Panc1 (cell line): Measurements from ENCODE around the gene DLG2. TPM values are rescaled to one million over a fixed set of nuclear protein-coding genes. Genes with fewer than 3 reads are reported as not detected.

Experiments used
- ATAC-seq: fragments of 200-7000 bp; cut with Tn5 transposase; 2 replicates; pipeline ENCODE4 v1.9.1; 2020; ENCODE audit warnings: mild to moderate bottlenecking, moderate library complexity
- BruUV-seq: library from RNA; stranded (reverse); fragments of 400-500 nt; replicated peaks from 2 replicates; lab custom pipeline; 2021; lab: Mats Ljungman, UMichigan
- CTCF ChIA-PET: fragments of 300-600 bp; sonication (Branson Sonifier 250); formaldehyde crosslinking; loops from one replicate; lab custom pipeline; 2022; ENCODE audit warnings: antibody characterized with exemption; lab: Charles Lee
- POLR2A ChIA-PET: fragments of 300-600 bp; sonication (Branson Sonifier 250); formaldehyde crosslinking; loops from one replicate; lab custom pipeline; 2022; ENCODE audit warnings: antibody characterized with exemption; lab: Charles Lee
- DNase-seq: peaks from one replicate; pipeline ENCODE4 v3.0.0-alpha.2; 2010; ENCODE audit warnings: low read depth, low spot score
- H3K27ac ChIP-seq: 2 replicates; pipeline ENCODE4 v1.5.1; 2011; ENCODE audit warnings: mild to moderate bottlenecking, low read length, inconsistent platforms
- H3K27me3 ChIP-seq: fragments of 200-500 bp; sonication (Bioruptor generic); 2 replicates; pipeline ENCODE4 v1.6.0; 2014; ENCODE audit warnings: low read length, inconsistent platforms; ENCODE audit not compliant: control insufficient read depth, insufficient read depth
- H3K36me3 ChIP-seq: fragments of 200-500 bp; sonication (Bioruptor generic); 2 replicates; pipeline ENCODE4 v1.5.1; 2014; ENCODE audit warnings: inconsistent platforms, mild to moderate bottlenecking, low read length, moderate library complexity; ENCODE audit not compliant: control insufficient read depth, insufficient read depth
- H3K4me1 ChIP-seq: 2 replicates; pipeline ENCODE4 v1.5.1; 2011; ENCODE audit warnings: inconsistent platforms, mild to moderate bottlenecking, low read length, moderate library complexity; ENCODE audit not compliant: control insufficient read depth, insufficient read depth
- H3K4me3 ChIP-seq, 2 experiments: 2 replicates each; pipeline ENCODE4 v1.5.1; 2011 to 2012; ENCODE audit warnings: low read depth in 2 of 2, low read length in 2 of 2, mild to moderate bottlenecking in 2 of 2, inconsistent platforms in 1 of 2, moderate library complexity in 1 of 2
- H3K9me3 ChIP-seq: fragments of 200-500 bp; sonication (Bioruptor generic); 2 replicates; pipeline ENCODE4 v1.5.1; 2014; ENCODE audit warnings: low read depth, mild to moderate bottlenecking, inconsistent platforms, low read length, moderate library complexity; ENCODE audit not compliant: control insufficient read depth, insufficient read depth
- POLR2AphosphoS5 ChIP-seq: IDR thresholded peaks from 2 replicates; pipeline ENCODE4 v1.6.1; 2012; ENCODE audit warnings: mild to moderate bottlenecking, low read depth, low read length, moderate library complexity
- SIN3A ChIP-seq: IDR thresholded peaks from 2 replicates; pipeline ENCODE4 v1.6.1; 2012; ENCODE audit warnings: low read depth, mild to moderate bottlenecking, low read length, moderate library complexity, borderline replicate concordance; ENCODE audit not compliant: insufficient read depth
- TCF7L2 ChIP-seq: IDR thresholded peaks from 2 replicates; pipeline ENCODE4 v1.6.1; 2011; ENCODE audit warnings: mild to moderate bottlenecking, low read depth, low read length, inconsistent platforms
- in situ Hi-C: cut with HindIII; loops from 2 replicates; pipeline ENCODE4 v1.10.0; 2016; ENCODE audit warnings: low sequenced_read_pairs, low pct_unique_long_range_greater_than_20kb
- intact Hi-C: fragments of 100-400 bp; cut with micrococcal nuclease; formaldehyde crosslinking; loops from one replicate; pipeline ENCODE4 v1.10.0; 2022; ENCODE audit not compliant: unreplicated experiment
- total RNA-seq: library from RNA; stranded (reverse); gene quantifications from one replicate; pipeline ENCODE4 v1.2.1, GENCODE V29; 2021; ENCODE audit not compliant: unreplicated experiment
- TF ChIP-seq, protein P1 (sequence below), 2 experiments: IDR thresholded peaks; 2 replicates each; pipeline ENCODE4 v1.6.1; 2011 to 2012; ENCODE audit warnings: low read depth in 2 of 2, control low read depth in 1 of 2, low read length in 1 of 2, mild to moderate bottlenecking in 1 of 2, moderate library complexity in 1 of 2; ENCODE audit not compliant: insufficient read depth in 1 of 2
- TF ChIP-seq, protein P2 (sequence below): fragments of 450-650 bp; IDR thresholded peaks from 2 replicates; pipeline ENCODE4 v1.5.1; 2017; ENCODE audit warnings: mild to moderate bottlenecking

The DLG2 gene
- total RNA-seq, 1 experiment from 2014 or later: 4.2 TPM

DNA sequence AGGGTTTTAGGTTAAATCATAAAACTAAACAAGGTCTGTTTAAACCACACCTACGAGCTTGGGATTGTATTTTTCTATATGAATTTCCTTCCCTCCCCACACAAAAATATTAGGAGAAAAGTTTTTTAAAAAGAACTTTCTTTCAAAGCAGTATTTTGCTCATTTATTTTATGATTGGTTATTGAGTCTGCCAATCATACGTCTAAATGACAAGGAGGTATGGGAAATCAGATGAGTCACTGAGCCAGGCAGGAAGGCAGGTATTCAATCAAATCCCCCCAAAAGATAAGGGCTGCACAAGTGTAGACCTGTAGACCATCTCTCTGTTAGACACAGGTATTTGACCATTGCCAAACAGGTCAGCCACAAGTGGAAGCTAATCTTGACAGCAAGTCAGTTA is 1900.8 kb downstream of the DLG2 start:
- in situ Hi-C loops: no loop called here
- no peak for ATAC-seq
- no TSS peak for BruUV-seq
- Histone ChIP-seq H3K36me3 (no peaks in the 10 kb centered on the region), H3K4me1 (no peaks in the 10 kb centered on the region), H3K9me3 (no peaks in the 10 kb centered on the region), H3K4me3 (no peak overlapping the region), H3K27me3 (peaks cover 23% of the 10 kb centered on the region), H3K27ac (no peak overlapping the region)
- TF ChIP-seq TCF7L2 (no peak), SIN3A (no peak), POLR2AphosphoS5 (no peak)
- TF ChIP-seq, protein P1, sequence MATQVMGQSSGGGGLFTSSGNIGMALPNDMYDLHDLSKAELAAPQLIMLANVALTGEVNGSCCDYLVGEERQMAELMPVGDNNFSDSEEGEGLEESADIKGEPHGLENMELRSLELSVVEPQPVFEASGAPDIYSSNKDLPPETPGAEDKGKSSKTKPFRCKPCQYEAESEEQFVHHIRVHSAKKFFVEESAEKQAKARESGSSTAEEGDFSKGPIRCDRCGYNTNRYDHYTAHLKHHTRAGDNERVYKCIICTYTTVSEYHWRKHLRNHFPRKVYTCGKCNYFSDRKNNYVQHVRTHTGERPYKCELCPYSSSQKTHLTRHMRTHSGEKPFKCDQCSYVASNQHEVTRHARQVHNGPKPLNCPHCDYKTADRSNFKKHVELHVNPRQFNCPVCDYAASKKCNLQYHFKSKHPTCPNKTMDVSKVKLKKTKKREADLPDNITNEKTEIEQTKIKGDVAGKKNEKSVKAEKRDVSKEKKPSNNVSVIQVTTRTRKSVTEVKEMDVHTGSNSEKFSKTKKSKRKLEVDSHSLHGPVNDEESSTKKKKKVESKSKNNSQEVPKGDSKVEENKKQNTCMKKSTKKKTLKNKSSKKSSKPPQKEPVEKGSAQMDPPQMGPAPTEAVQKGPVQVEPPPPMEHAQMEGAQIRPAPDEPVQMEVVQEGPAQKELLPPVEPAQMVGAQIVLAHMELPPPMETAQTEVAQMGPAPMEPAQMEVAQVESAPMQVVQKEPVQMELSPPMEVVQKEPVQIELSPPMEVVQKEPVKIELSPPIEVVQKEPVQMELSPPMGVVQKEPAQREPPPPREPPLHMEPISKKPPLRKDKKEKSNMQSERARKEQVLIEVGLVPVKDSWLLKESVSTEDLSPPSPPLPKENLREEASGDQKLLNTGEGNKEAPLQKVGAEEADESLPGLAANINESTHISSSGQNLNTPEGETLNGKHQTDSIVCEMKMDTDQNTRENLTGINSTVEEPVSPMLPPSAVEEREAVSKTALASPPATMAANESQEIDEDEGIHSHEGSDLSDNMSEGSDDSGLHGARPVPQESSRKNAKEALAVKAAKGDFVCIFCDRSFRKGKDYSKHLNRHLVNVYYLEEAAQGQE (IDR thresholded peaks at IDR 0.05; ENCODE audit: insufficient read depth in 1 of 2, low read depth in 2 of 2, low read length in 1 of 2): no peak
- TF ChIP-seq, protein P2, sequence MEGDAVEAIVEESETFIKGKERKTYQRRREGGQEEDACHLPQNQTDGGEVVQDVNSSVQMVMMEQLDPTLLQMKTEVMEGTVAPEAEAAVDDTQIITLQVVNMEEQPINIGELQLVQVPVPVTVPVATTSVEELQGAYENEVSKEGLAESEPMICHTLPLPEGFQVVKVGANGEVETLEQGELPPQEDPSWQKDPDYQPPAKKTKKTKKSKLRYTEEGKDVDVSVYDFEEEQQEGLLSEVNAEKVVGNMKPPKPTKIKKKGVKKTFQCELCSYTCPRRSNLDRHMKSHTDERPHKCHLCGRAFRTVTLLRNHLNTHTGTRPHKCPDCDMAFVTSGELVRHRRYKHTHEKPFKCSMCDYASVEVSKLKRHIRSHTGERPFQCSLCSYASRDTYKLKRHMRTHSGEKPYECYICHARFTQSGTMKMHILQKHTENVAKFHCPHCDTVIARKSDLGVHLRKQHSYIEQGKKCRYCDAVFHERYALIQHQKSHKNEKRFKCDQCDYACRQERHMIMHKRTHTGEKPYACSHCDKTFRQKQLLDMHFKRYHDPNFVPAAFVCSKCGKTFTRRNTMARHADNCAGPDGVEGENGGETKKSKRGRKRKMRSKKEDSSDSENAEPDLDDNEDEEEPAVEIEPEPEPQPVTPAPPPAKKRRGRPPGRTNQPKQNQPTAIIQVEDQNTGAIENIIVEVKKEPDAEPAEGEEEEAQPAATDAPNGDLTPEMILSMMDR: no peak
- intact Hi-C loops: no loop called here
- ChIA-PET CTCF (no interaction called here), POLR2A (no interaction called here)
- no peak for DNase-seq

DNA sequence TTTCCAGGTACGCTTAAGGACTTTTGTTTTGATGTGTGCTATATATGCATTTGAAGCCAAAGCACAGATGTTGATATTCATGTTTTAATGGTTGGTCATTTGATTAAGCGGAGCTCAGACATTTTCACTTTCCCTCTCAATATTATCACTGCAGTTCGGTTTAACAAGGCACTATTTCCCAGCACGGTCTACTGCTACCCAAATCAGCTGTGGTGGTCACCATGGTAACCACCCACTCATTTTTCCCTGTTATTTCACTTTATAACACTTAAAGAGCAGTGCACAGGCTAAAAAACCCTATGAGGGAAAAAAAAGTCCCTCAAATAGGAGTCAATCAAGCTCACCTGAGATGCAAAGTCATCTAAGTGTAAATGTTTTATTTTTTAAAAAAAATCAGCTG is 1901.4 kb downstream of the DLG2 start:
- DNase-seq: no peak
- no peak for TF ChIP-seq TCF7L2
- TF ChIP-seq SIN3A: no peak
- TF ChIP-seq POLR2AphosphoS5: no peak
- TF ChIP-seq, protein P2: no peak
- TF ChIP-seq, protein P1 (IDR thresholded peaks at IDR 0.05; ENCODE audit: insufficient read depth in 1 of 2, low read depth in 2 of 2, low read length in 1 of 2): no peak
- Histone ChIP-seq H3K36me3 (no peaks in the 10 kb centered on the region), H3K9me3 (no peaks in the 10 kb centered on the region), H3K4me3 (no peak overlapping the region), H3K4me1 (no peaks in the 10 kb centered on the region), H3K27ac (no peak overlapping the region), H3K27me3 (peaks cover 23% of the 10 kb centered on the region)
- intact Hi-C loops (no loop called here), in situ Hi-C loops (no loop called here)
- ChIA-PET POLR2A (interaction anchor here (0.5 kb wide), 1 partner anchor 30 kb away, joined by 3 read pairs; no protein-coding TSS in a partner anchor), CTCF (no interaction called here)
- BruUV-seq: no TSS peak
- ATAC-seq: no peak
